T-cell (primary cell): Measurements from ENCODE around the gene MYOZ1. TPM values are rescaled to one million over a fixed set of nuclear protein-coding genes. Genes with fewer than 3 reads are reported as not detected.

Source experiments
- total RNA-seq, 35 experiments: library from RNA in 6 of 35; stranded (reverse) in 6 of 35; fragments of 120-200 nt in 1 of 35; gene quantifications; one replicate each; pipeline versions ENCODE4 v1.2.1 to v1.2.4 and lab custom pipeline; 2013 to 2026

MYOZ1 gene
- total RNA-seq, 5 donors from 2014 or later (not counting 1 experiment from before 2014, with no cell fraction given) = not detected

Other genes starting within 250 kb of the MYOZ1 start
- gene ANXA7, start 227.4 kb downstream of the MYOZ1 start, total RNA-seq = 100 to 1,000 TPM in 2 of 5 donors, 10 to 100 TPM in 3; 84.3 to 109 (median 97.6) TPM
- 1 to 10 TPM; 3.7 to 4.7 (median 4.6) TPM for gene MSS51, start 207.9 kb downstream of the MYOZ1 start, total RNA-seq
- 10 to 100 TPM; 35.5 to 39.5 (median 37.0) TPM for gene PPP3CB, start 145.4 kb downstream of the MYOZ1 start, total RNA-seq
- 1 to 10 TPM; 4.2 to 6.6 (median 5.5) TPM for gene USP54, start 50.1 kb downstream of the MYOZ1 start, total RNA-seq
- gene SYNPO2L, start 14.6 kb upstream of the MYOZ1 start, total RNA-seq = not detected
- gene AGAP5, start 56.6 kb upstream of the MYOZ1 start, total RNA-seq = 10 to 100 TPM; 11.6 to 17.0 (median 14.7) TPM
- 100 to 1,000 TPM in 1 of 5 donors, 10 to 100 TPM in 4; 77.7 to 107 (median 92.2) TPM for gene SEC24C, start 102.9 kb upstream of the MYOZ1 start, total RNA-seq
- gene CHCHD1, start 140.6 kb upstream of the MYOZ1 start, total RNA-seq = 10 to 100 TPM in 3 of 5 donors, 1 to 10 TPM in 2; 6.3 to 17.5 (median 14.2) TPM
- gene ZSWIM8, start 144.1 kb upstream of the MYOZ1 start, total RNA-seq = 100 to 1,000 TPM in 2 of 5 donors, 10 to 100 TPM in 3; 69.0 to 106 (median 90.8) TPM
- gene NDST2, start 170.1 kb upstream of the MYOZ1 start, total RNA-seq = 100 to 1,000 TPM in 4 of 5 donors, 10 to 100 TPM in 1; 96.1 to 119 (median 110) TPM
- 10 to 100 TPM; 50.6 to 59.9 (median 55.5) TPM for gene CAMK2G, start 233.1 kb upstream of the MYOZ1 start, total RNA-seq